Astrocyte of the cerebellum (primary cell): ENCODE results near the gene FSTL4.

Source experiments
- DNase-seq: peaks from one replicate; pipeline ENCODE4 v3.0.0-alpha.2; 2011; ENCODE audit warnings: low read depth
- H3K4me3 ChIP-seq: 2 replicates; pipeline ENCODE4 v1.5.1; 2011; ENCODE audit warnings: mild to moderate bottlenecking, low read depth, low read length, moderate library complexity
- in situ Hi-C: cut with HindIII; loops from 2 replicates; pipeline ENCODE4 v1.10.0; 2017; ENCODE audit warnings: low sequenced_read_pairs
- TF ChIP-seq, protein P1 (sequence below): IDR thresholded peaks from 2 replicates; pipeline ENCODE4 v1.5.1; 2012; ENCODE audit warnings: low read length, low read depth, moderate library complexity, mild to moderate bottlenecking; ENCODE audit errors: missing control alignments

The FSTL4 gene

DNA sequence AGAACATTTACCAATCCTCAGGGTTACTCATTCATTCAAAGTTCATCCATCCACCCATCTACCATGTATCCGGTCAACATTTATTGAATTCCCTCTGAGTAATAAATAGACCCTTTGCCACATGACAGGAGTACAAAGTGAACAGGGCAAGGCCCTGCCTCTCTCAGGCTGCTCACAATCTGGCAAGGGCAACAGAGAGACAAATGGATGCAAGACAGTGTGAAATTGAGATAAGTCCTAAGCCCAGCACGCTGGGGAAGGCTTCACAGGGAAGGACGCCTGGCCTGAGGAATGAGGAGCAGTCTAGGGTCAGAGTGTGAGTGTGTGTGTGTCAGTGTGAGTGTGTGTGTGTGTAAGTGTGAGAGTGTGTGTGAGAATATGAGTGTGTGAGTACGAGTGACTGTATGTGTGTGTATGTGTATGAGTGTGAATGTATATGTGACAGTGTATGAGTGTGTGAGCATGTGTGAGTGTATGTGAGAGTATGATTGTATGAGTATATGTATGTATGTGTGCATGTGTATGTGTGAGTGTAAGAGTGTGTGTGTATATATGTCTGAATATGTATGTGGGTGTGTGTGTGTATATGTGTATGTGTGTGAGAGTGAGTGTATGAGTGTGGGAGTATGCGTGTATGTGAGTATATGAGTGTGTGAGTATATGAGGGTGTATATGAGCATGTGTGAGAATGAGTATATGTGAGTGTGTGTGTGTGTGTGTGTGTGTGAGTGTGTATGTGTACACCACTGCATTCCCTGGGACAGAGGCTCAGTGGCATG, 145.6 kb downstream of the FSTL4 start:
- TF ChIP-seq, protein P1, sequence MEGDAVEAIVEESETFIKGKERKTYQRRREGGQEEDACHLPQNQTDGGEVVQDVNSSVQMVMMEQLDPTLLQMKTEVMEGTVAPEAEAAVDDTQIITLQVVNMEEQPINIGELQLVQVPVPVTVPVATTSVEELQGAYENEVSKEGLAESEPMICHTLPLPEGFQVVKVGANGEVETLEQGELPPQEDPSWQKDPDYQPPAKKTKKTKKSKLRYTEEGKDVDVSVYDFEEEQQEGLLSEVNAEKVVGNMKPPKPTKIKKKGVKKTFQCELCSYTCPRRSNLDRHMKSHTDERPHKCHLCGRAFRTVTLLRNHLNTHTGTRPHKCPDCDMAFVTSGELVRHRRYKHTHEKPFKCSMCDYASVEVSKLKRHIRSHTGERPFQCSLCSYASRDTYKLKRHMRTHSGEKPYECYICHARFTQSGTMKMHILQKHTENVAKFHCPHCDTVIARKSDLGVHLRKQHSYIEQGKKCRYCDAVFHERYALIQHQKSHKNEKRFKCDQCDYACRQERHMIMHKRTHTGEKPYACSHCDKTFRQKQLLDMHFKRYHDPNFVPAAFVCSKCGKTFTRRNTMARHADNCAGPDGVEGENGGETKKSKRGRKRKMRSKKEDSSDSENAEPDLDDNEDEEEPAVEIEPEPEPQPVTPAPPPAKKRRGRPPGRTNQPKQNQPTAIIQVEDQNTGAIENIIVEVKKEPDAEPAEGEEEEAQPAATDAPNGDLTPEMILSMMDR, result no peak
- in situ Hi-C loops, result no loop called here

DNA sequence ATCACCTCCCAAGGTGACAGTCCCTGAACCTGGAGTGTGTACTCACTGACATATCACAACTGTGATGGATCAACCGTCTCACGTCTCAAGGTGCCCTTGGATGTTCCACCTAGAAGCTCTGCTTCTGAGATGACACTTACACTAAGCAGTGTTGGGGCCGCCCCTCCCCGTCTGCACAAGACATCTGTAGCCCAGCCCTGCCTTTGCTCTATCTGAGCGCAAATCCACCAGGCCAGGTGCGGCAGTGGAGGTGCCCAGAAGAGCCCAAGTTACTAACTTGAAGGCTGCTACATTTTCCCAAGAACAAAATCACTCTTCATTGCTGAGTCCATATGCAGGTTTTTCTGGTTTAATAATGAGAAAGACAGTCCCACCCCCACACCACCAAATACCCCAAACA, 148.3 kb downstream of the FSTL4 start:
- no peak overlapping the region for H3K4me3 ChIP-seq
- TF ChIP-seq, protein P1, result no peak
- in situ Hi-C loops, result no loop called here
- no peak for DNase-seq

More for the DNA sequence above, 145.6 kb downstream of the FSTL4 start:
- no peak for DNase-seq
- H3K4me3 ChIP-seq, result no peak overlapping the region

DNA sequence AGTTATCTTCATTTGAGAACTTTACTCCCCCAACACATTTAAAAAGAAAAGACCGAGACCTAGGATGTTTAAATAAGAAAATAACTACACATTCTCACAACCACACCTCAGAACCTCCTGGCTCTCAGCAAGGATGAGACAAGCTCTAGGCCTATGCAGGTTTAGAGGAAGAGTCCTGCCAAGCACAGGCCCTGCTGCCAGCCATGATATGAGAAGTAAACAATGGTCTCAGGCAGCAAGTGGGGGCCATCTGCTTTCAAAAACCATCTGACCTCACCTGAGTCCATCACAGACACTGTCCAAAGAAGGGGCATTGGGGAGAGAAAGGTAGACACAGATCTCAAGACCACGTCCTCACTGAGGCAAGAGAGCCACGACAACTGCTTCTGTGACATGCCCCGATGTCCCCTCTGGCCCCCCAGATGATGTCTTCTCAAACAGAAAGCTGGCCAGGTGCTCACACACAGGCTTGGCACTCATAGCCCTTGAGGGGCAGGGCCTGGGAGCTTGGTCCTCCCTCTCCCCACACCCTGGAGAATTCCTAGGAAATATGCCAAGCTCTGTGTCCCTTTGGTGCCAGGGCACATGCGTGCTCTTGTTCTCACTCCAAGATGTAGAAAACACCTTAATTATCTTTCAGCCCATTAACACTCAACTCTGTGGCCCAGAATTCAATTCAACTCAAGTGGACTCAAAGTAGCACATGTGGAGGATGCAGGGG, 150.4 kb downstream of the FSTL4 start:
- in situ Hi-C loops, result no loop called here
- TF ChIP-seq, protein P1, result no peak
- no peak for DNase-seq
- no peak overlapping the region for H3K4me3 ChIP-seq

DNA sequence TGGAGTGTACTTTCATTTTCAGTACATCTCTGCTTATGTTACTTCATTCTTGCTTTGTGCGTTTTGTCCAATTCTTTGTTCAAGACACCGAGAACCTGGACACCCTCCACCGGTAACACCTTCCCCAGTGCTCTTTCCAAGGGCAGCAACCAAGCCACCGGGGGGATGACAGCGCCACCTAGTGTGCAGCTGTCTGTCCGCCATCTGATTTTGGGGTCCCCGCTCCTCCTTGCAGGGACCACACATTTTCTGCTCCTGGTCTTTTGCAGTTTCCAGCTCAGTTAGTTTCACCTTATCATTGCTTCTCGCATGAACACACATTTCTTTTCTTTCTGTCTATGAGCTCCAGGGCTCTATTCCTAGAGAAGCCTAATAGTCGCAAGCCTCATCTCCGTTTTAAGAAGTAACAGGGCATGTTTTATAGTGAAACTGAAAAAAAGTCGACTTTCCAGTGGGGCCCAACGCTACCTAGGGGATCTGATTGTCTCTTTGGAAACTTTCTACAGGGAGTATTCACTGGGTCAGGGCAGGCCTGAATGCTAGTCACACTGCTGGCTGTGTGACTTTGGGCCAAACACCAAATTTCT, 152.1 kb downstream of the FSTL4 start:
- in situ Hi-C loops, result no loop called here
- DNase-seq, result no peak
- TF ChIP-seq, protein P1, result peak; percentile 43
- H3K4me3 ChIP-seq, result no peak overlapping the region

DNA sequence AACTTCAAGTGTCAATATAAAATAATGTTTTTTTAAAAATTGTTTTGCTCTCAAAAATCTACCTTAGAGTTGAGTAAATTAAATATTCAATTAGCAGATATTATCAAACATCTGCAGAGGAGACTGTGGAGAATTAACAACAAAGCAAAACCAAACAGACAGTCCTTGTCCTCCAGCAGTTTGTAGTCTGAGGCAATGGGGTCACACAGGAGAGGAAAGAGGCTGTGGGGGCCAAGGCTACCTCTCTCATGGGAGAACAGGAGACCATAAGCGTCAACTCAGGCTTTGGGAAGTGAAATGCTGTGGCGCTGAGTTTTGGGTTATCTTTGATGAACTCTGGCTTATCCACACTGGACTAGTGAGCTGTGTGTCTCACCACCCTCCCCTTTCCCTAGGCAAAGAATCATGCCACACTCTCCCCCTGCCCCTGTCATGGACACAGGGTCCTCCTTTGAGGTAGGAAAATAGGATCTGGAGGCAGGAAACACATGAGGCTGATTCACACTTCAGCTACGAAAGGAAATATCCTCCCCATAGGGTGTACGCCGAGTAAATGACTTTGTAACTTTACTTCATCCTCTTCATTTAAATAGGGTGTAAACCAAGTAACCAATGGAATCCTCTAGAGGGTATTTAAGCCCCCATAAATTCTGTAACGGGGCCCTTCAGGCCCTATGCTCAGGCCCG, 152.7 kb downstream of the FSTL4 start:
- no peak overlapping the region for H3K4me3 ChIP-seq
- in situ Hi-C loops, result no loop called here
- DNase-seq, result no peak
- TF ChIP-seq, protein P1, result no peak

DNA sequence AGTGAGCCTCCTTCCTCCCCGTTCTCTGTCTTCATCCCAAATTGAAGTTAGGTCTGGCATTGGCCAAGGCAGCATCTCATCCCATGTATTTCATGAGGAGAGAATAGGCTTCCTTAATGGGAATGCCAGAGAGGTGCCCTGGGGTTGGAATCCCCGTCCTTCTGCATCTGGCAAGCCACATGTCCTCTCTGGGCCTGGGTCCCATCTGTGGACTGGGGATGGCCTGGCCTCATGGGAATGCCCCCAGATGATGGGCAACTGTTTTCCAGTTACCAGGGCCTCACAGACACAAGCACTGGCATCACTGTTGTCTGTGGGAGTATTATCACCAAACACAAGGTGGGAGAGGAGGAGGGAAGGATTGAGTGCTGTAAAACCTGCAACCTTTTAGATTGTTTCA, 153.9 kb downstream of the FSTL4 start:
- in situ Hi-C loops, result no loop called here
- TF ChIP-seq, protein P1, result no peak
- H3K4me3 ChIP-seq, result no peak overlapping the region
- no peak for DNase-seq
